Stimulated activated CD4-positive, alpha-beta T cell treated with anti-CD3 and anti-CD28 coated beads, Interleukin-4, amount 100 ng/mL, for 4 hours (primary cell): ENCODE data around the gene B4GALNT3.

Experiments used
- DNase-seq, 2 experiments: peaks; one replicate each; pipeline ENCODE4 v3.0.0-alpha.2; 2020

The B4GALNT3 gene

DNA sequence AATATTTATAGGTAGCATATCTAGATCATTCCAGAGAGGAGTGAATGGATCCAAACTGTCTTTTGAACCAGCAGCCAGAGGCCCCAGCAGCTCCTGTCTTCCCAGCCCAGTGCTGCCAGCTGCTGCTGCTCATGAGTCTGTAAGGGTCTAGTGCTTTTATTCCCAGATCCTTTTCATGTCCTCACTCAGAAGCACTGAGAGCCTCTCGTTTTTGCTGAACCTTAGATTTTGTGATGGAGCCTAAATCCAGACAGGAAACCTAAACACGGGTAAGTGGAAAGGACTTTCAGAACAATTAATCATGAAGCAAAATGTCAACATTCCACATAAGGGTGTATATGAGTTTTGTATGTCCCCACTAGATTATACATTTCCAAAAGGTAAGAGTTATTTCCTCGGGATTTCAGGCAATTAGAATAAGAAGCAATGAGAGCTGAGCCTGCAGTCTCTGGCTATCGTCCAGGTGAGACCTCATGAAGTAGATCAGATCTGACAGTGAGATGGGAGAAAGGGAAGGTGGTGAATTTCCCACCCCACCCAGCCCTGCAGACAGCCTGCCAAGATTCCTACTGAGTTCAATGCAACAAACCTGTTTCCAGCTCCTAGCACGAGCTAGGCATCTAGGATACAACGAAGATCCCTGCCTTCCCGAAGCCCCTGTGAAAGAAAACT, 119.1 kb downstream of the B4GALNT3 start:
- no peak for DNase-seq

DNA sequence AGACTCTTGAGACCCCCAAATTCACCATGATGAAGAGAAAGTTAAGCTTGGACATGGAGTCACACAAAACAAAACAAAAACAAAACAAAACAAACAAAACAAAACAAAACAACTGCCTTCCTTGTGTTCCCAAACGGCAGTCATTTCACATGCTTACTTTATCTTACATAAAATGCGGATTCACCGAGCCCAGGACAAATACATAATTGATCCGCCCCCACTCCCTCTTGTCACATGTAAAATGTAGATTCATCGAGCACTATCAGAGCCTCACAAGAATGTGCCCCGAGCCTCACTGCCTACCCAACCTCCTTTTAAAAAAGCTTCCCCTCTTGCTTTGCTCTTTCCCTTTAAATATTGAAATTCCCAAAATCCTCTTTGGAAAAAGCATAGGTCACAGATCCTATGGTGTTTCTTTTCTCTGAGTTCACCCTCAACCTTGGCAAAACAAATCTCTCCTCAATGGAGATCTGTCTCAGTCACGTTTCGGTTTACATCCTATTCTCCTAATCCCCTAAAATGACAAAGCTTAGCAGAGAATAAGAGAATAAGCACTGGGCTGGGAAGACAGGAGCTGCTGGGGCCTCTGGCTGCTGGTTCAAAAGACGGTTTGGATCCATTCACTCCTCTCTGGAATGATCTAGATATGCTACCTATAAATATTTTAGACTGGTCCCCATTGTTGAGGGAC, 119.8 kb downstream of the B4GALNT3 start:
- no peak for DNase-seq

DNA sequence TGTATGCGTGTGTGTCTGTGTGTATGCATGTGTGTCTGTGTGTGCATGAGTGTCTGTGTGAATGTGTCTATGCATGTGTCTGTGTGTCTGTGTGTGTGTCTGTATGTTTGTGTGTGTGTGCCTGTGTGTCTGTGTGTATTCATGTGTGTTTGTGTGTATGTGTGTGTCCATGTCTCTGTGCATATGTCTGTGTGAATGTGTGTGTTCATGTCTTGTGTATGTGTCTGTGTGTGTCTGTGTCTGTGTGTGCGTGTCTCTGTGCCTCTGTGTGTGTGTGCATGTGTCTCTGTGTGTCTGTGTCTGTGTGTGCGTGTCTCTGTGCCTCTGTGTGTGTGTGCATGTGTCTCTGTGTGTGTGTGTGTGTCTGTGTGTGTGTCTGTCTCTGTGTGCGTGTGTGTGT, 121.1 kb downstream of the B4GALNT3 start:
- no peak for DNase-seq

DNA sequence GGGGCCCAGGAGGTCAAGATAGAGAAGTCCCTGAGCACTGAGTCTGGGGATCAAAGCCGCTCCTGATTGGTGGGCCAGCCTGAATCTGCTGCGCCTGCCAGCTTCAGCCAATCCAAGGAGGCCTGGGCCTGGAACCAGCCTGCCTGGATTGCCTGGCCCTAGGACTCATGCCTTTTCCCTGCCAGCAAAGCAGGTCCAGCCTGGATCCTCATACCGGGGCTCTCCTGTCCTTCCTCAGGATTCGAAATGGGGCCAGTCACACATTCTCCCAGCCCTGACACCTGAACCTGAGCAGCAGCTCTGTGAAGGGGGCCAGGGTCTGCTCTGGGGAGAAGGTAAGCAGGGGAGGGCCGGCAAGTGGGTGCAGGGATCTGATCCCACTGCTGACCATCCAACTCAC, 121.6 kb downstream of the B4GALNT3 start:
- no peak for DNase-seq

DNA sequence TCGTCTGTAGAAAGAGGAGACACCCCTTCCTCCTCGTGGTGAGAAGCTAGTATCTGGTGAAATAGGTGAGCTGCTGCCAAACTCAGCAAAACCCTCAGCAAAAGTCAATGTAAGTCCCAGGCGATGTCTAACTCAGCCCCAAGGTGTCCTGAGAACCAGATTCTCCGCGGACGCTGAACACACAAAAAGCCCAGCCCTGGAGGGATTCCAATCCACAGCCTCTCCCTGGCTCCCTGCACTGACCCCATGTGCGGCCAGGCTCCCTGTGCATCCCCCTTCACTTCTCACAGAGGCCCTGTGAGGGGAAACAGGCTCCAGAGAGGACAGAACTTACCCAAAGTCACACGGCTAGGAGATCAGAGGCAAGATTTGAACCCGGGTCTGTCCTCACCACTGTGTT, 122.0 kb downstream of the B4GALNT3 start:
- no peak for DNase-seq

DNA sequence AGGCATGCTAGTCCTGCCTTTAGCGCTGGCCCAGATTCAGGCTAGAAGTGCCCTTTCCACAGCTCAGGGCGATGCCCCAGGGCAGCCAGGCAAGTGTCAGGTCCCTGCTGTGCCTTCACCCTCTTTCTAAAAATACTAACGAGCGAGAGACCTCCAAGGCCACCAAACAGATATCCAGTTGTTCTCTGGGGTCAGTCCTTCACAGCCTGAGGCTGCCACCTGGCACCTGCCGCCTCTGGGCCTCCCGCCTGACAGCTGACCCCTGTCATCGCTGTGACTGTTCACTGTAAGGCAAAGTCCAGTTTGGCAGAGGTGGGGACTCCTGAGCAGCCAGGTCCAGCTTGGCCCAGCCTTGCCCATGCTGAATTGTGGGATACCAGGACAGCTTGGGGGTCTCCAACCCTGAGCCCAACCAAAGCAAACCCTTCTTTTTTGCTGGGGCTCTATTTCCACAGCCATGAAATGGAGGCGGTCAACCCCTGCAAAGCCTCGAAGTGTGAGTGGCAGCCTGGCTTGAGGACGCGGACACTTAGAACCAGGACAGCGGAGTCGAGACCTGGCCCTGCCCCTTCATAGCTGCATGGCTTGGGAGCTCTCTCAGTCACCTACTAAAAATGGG, 123.6 kb downstream of the B4GALNT3 start:
- DNase-seq = no peak

DNA sequence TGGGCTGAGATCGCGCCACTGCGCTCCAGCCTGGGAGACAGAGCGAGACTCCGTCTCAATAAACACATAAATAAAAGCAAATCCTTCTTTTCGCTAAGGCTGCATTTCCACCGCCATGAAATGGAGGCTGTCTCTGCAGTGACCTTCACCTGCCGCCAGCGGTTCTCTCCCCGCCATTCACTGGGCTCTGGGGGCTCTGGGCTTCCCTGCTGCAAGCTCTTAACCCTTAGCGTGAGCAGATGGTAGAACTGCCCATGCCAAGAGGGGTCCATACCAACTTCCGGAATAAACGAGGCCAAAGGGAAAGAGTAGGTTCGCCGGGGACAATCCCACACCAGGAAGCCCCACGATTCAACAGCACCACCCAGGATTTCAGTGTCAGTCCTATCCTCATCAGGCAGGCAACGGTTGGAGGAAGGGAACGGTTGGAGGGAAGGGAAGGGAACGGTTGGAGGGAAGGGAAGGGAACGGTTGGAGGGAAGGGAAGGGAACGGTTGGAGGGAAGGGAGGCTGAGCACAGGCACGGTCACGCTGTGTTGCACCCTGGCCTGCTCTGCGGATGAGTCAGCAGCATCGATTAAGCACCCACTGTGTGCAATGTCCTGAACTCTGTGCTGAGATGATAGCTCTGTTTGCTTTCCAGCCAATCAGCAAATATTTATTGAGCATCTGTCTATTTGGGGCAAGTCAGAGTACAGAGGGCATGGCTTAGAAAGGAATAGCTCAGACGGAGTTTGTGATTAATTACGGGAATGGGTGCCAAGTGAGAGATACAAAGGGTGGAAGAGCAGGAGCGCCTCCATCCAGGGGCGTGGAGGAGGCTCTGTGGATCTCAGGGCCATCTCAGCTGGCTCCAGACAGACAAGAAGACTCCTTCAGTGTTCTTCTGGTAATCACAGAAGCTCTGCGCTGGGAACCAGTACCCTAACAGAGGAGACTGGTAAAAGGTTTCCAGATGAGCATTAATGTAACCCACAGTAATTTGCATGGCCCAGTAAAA, 125.6 kb downstream of the B4GALNT3 start:
- no peak for DNase-seq

DNA sequence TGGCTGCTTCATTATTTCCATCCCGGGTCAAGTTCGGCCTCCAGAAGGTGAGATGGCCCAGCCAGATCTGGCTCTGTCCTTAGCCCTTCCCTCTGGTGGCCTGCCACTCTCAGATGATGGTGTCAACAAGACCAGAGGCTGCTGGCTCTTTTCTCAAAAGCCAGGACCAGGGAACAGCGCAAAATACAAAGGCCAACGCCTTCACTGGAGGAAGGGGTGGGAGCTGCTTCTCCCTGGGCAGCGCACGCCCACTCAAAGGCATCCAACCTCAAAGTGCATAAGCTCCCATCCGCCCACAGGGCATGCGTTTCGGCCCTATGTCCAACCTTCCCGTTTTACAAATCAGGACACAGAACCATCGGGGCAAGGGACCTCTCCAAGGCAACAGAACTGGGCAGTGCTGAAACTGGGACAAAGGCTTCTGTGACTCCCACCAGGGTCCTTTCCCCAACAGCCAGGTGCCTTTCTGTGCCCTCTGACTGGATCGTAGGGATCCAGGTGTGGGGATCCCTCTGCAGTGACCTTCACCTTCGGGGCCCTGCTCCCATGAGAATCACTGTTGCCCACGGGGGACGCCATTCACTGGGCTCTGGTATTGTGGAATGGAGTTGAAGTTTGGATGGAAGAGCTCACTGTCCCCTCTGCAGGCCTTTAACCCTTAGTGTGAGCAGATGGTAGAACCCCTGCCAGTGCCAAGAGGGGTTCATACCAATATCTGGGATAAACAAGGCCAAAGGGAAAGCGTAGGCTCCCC, 126.8 kb downstream of the B4GALNT3 start:
- no peak for DNase-seq

DNA sequence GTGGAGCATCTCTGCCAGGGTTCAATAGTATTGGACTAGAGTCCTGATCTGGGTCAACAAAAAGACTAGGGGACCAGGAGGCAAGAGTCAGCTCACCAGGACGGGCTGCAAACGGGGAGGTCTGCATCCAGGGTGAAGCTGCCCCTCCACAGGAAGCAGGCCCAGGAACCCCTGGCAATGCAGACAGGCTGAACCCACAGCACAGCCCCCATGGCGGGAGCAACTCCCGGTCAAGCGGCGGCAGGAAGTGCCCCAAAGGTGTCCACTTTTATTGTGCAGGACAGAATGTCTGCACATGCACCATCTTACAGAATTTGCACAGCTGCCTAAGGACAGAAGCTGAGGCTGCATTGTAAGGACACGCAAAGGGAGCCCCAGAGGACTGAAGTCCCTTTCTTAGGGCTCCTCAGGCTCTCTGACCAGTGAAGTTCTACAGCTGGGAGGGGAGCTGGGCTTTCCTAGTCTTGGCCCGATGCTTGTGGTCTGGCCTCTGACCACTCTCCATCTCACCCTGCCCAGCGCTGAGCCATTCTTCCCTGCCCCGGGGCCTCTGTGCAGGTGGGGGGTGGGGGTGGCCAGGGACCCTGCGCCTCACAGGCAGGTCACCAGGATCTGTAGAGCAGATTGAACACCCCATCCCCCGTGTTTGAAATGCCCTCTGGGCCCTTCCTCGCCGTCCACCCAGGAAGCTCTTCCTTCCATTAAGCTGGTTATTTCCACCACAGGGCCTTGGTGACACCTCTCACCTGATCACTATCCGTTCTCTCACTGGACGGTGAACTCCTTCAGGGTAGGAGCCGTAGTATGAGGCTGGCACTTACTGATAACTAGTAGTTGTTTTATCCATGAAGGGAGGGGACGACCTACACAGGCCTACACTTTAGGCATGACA, 127.6 kb downstream of the B4GALNT3 start:
- no peak for DNase-seq

DNA sequence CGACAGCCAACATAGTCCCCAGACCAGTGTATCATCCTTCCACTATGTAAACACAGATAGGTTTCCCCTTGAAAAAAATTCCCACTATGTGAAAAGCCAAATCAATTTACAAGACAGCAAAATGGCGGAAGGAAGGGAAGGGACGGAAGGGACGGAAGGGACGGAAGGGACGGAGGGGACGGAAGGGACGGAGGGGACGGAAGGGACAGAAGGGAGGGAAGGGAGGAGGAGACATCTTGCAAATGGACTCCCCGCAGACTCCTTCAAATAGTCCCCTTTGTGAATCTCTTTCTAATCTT, 128.2 kb downstream of the B4GALNT3 start:
- DNase-seq = no peak

DNA sequence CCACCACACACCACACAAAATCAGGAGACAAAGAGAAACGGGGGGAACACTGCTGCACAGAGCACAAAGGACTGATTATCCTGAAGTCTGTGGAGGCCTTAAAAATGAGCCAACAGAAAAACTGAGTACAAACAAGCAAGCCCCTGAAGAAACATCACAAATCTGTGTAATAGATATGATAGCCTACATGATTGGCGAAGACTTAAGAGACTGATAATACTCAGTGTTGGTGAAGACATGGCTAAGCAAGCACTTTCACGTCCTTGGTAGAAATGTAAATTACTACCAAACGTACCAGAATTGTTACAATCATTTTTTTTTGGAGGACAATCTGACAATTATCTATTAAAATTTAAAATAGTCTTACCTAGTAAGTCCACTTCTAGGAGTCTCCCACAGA, 128.9 kb downstream of the B4GALNT3 start:
- no peak for DNase-seq

DNA sequence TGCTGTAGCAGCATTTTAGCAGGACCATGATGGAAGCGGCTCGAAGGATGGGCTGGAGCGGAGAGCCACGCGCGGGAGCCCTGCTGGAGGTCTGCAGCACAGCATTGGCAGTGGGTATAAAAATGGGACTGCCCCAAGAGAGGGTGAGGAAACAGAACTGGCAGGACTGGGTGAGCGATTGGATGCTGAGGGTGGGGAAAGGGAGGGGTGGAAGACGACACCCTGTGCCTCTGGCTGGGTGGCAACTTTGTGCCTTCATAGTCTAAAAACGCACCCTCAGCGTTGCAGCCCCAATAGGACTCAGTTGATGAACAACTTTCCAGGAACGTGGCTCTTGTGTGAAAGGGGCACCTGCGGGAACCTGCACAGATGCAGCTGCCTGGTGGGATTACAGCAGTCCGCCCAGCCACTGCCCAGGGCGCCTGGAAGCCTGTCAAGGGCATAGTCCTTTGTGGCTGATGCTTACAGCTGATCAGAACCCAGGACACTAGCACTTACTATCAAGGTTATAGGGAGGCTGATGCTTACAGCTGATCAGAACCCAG, 130.5 kb downstream of the B4GALNT3 start:
- no peak for DNase-seq

DNA sequence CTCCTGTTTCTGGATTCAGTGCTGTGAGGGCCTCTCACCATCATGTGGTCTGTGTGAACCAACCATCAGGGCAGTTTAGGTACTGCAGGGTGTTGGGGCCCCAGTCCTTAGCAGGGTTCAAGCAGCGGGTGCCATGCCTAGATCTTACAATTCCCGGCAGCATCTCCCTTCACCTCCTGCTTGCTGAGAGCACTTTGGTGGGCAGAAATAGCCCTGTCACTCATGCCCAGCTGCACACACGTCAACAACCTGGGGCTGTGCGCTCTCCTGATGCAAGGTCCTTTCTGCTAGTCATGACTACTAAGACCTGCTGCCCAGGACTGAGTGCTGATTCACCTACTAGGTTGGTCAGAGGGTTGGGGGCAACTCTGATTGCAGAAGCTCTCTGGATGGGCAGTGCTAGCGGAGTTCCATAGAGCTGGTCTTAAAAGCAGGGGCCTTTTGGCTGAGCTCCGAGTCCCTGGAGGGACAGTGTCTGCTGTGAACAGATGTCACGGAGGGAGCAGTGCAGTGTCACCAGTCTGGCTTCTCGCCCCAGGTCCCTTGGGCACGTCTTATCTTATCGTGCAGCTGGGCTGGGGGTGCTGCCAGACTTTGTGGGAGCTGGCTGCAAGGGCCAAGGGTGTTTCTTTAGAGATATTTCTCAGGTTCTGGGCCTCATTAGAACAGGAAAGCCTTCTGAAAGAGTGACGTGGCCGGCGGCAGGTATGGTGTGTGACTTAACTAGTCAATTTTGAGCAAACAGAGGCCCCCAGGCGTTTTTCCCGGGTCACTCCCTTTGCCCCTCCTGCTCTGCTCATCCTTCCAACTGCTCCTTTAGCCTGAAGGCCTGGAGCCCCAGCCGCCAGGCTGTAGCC, 131.7 kb downstream of the B4GALNT3 start:
- DNase-seq = no peak

DNA sequence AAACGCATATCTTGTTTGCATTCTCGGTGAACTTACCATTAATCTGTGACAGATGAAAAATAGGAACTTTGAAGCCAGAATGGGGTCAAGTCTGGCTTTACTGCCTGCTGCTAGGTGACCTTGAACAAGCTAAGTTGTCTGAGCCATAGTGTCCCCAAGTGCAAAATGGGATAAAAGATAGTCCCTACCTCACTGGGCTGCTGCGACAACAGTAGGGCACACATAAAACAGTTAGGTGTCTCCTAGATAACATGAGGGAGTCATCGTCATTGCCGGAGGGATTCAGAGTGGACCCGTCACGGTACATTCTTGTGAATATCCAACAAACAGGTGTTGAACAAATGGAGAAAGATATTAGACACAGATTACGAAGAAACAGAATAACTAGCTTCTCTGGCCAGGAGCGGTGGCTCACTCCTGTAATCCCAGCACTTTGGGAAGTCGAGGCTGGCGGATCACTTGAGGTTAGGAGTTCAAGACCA, 132.3 kb downstream of the B4GALNT3 start:
- DNase-seq = no peak

DNA sequence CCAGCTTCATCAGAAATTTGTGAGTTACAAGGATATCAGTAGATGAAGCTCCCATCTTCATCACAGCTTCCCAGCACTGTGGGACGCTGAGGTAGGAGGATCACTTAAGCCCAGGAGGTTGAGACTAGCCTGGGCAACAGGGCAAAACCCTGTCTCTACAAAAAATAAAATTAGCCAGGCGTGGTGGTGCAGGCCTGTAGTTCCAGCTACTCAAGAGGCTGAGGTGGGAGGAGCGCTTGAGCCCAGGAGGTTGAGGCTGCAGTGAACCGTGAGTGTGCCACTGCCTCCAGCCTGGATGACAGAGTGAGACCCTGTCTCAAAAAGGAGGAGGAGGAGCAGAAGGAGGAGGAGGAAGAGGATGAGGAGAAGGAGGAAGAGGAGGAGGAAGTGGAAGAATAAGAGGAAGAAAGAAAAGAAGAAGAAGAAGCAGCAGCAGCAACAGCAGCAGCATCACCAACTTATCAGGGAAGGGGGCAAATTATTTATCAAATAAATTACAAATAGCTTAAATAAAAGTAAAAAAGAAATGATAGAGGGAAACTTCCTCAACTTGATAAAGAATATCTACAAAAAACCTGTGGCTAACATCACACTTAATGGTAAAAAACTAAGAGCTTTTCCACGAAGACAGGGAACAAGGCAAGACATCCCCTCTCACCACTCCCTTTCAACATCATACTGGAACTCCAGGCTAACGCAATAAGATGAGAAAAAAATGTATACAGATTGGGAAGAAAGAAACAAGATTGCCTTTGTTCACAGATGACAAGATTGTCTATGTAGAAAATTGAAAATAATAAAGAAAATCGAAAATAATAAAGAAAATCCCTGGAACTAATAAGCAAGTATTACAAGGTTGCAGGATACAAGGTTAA, 133.9 kb downstream of the B4GALNT3 start:
- DNase-seq = no peak

DNA sequence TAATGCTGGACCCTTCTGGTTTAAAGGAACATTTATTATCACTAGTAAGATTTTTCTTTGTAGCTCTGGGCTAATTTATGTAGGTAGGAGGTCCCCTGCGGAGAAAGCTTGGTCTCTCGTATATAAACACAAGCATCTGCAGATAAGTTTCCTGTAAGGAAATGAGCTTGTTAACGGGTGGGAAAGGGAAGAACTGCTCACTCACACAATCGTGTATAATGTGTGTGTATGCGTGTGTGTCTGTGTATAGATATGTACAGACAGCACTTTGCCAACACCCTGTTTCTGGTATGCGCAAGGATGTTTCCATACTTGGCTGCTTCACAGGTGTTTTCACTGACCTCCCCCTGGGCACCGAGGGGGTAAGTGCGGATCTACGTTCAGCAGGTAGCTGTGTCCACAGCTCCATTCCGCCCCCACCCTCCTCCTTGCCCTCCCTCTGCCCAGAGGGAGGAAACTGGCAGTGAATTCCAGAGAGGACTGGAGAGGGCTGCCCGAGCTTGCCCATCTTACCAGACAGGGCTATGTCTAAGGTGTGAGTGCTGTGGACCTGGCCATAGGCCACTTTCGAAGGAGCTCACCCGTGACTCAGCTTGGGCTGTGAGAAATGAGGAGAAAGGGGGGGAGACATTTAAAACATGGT, 138.3 kb downstream of the B4GALNT3 start:
- DNase-seq = no peak

DNA sequence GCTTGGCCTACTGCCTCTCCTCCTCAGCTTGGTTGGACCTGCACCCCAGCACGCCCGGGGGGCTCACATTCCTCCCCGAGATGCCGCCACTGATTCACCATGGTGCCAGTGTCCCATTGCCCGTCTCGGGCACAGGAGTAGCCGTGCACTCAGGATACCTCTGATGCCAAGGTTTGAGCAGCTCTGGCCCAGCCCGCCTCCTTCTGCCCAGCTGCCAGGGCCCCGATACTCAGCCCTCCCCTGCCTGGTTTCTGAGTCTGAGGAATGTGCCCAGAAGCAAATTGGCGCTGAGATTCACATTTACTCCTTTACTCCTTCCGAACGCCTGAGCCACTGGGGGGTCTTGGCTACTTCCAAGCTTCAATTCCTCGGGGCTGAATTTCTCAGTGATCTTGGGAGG, 140.0 kb downstream of the B4GALNT3 start:
- no peak for DNase-seq

DNA sequence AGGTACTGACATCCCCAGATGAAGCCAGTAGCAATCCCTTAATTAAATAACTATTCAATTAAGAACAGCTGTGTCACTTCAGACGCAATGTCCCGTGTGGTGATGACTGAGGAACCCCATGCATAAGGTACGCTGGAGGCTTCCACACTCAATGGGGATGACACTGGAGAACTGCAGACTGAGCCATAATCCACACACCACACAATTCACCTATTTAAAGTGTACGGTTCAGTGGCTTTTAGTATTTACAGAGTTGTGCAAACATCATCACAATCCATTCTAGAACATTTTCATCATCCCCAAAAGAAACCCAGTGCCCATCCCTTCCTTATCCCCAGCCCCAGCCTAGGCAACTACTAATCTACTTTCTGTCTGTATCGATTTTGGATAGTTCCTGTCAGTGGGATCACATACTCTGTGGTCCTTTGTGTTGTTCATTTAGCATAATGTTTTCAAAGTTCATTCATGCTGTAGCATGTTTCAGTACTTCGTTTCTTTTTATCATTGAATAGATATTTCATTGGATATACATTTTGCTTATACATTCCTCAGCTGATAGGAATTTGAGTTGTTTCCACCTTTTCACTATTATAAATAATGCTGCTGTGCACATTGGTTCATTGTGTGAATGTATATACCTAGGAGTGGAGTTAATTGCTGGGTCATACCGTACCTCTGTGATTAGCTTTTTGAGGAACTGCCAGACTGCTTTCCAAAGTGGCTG, 142.4 kb downstream of the B4GALNT3 start:
- no peak for DNase-seq
